Mesenteric fat pad (tissue), 1 donor: Measurements from ENCODE around the gene DPP10. TPM values are rescaled to one million over a fixed set of nuclear protein-coding genes. Genes with fewer than 3 reads are reported as not detected.

Experiments
- DNase-seq: peaks from one replicate; pipeline ENCODE4 v3.0.0-alpha.2; 2020; ENCODE audit warnings: low spot score
- total RNA-seq: library from RNA; stranded (reverse); fragmentation: NEBNext Ultra II Directional; extraction: Animal tissue kit (Norgen Biotek cat#: 25700); gene quantifications from one replicate; pipeline ENCODE4 v1.2.1, GENCODE V29; 2021
- donor health status: DM: yes; HTN: yes; CAD: no.

Gene DPP10
- total RNA-seq, 1 donor from 2014 or later = not detected

DNA sequence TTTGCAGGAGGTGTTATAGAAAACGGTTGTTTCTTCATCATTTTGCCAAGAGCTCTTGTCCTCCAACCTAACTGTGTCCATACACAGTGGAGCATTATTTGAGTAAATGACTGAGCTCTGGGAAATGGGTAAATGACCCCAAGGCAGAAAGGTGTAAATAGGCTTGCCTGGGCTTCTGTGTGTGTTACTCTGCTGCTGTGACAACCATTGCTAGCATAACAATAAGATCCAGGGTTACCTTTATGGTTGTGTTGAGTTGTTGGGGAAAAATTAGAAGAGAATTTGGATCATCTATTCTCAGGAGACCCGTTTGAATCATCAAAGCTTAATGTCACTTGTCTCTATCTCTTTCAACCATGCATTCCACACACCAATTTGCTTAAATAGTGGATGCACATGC lies 672.7 kb downstream of the DPP10 start:
- DNase-seq = no peak

DNA sequence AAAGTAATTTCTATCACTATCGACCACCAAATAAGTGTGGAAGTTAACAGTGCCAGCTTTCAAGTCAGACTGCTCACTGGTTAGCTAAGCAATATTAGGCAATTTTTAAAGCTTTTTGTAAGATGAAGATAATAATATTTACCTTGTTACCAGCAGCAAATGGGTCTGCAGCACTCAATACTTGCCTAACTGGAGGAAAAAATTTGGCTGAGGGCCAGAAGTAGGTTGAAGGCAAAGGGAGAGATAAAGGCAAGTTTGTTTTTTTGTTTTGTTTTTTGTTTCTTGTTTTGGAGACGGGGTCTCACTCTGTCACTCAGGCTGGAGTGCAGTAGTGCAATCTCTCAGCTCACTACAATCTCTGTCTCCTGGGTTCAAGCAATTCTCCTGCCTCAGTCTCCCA lies 675.9 kb downstream of the DPP10 start:
- DNase-seq = no peak

DNA sequence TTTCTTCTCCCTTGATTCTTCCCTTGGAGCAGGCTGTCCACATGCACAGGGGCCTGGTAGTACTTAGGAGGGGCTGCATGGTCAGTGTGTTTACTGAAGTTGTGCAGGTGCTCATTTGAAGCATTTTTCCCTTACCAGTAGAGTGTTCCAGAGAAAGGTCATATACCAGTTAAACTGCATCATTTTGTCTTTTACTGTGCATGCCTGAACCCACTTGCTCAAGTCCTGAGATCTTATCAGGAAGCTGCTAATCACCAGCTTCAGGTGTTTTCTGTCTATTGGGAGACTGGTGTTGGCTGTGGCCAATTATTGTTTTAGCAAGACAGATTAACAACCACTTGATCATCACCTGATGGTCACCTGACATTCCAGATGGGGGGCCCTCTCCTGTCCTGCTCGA lies 676.6 kb downstream of the DPP10 start:
- DNase-seq = no peak

DNA sequence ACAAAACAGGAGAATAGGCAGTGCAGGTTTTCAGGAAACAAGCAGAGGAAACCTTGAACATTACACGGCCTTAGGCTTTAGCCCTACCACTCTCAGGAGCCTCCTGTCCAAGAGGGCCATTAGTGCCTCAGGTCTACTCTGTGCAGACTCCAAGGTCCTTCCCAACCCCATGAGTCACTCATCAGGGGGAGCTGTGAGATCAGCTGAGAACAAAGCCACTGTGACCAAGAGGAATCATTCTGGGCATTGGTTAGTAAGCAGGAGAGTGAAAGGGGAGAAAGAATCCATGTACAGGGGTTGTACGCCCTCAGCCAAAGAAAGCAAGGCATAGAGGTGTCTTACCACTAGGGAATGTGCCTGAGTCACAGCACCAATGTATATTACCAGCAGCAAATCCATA lies 680.3 kb downstream of the DPP10 start:
- DNase-seq = no peak

DNA sequence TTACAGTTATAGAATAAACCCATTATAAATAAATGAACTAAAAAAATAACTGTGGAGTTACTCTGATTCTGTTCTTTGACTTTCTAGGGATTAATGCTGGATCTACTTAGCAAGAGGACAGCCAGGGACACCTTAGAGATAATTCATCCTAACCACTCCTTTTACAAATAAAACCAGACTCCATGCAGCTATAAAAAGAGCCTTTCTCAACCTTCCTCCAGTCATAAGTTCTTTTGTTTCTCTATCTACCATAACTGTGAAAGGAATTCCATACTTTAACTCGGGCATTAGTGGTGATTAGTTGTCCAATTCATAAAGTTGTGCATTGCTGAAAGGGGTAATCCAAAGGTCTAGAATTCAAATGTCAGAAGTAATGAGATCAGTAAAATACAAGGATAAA lies 682.4 kb downstream of the DPP10 start:
- DNase-seq = no peak

DNA sequence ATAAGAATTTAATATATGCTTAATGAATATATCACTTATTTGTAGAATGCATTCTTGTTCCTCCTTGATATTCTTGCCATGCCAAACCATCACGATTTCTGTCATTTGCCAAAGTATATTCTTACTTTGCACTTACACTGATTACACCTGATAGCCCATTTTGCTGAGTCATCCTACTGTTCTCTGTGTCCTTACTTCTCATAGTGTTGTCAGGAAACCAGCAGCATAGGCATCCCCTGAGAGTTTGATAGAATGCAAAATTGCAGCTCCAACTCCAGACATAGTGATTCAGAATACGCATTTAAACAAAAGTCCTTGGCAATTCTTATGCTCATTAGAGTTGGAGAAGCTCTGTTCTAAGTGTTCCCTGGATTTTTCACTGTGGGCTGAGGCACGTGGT lies 687.1 kb downstream of the DPP10 start:
- DNase-seq = no peak

DNA sequence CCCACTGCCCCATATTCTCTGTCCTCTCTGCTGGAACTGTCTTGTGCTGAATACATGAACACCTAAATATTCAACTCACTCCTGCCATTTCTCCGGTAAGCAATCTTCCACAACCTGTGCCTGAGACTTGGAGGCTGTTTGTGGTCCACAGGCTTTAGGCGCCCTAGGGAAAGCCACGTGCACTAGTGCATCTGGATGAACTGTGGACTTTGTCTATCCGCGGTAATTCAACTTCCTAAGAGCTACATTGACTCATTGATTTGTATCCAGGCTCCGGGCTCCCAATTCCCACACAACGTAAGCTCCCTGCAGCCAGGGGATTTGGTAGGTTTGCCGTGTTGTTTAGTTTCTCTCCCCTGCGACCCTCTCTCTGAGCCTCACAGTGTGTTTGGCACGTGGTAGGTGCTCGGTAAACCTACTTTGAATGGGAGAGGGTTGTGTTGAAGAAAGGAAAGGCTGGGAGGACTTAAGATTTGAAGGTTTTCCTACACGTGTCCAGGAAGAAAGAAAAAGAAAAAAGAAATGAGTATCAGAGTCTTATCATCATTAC lies 718.2 kb downstream of the DPP10 start:
- no peak for DNase-seq

DNA sequence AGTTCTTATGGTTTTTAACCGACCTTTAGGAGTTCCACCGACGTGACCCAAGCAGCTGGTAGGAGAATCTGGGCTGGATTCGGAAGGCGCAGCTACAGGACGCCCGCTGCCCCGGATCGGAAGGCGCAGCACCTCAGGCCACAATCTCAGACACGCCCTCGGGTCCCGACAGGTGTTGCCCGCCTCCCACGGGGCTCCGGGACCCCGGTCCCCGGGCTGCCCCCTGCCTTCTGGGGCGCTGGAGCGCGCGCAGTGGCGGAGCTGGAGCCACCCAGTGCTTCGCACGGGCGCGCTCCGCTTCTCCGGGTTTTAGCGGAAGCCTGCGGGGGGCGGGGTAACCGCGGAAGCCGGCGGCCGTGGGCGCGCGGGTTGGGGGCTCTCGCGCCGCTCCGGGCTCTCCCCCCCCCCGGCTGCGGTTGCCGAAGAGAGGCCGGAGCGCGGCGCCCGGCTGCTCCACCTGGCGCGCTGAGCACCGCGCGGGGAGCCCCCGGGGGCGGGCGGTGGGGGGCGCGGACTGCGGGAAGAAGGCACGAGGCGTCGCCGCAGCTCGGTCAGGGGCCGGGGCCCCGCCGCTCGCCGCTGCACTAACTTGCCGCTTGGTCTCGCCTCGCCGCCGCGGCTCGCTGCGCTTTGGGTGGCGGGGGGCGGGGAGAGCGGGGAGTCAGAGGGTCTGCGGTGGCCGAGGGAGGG lies 718.8 kb downstream of the DPP10 start:
- DNase-seq = no peak

DNA sequence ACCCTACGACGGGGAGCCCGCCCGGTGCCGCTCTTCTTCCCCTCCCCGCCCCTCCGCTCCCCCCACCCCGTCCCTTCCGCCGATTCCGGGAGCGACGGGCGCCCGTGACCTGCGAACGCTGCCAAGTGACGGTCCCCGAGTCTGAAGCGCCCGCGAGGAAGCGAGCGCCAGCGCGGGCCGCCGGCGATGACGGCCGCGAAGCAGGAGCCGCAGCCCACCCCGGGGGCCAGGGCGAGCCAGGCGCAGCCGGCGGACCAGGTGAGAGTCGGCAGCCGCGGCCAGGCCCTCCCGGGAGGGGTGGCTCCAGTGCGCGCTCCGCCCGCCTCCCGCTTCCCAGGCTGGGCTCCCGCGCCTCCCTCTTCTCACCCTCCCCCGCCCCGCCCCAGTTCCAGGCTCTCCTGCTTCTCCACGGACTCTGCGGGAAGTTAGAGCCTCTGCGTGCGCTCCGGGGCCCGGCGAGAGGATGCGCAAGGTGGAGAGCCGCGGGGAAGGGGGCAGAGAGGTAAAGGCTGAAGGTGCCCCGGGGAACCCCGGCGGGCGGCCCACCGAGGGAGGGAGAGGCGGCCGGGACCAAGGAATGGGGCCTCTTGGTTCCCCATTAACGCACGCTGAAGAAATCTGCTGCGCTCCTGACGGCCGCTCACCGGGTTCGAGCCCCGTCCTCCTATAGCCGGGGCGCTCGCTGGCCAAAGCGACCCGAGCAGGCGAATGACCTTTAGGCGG lies 719.5 kb downstream of the DPP10 start:
- DNase-seq = no peak

DNA sequence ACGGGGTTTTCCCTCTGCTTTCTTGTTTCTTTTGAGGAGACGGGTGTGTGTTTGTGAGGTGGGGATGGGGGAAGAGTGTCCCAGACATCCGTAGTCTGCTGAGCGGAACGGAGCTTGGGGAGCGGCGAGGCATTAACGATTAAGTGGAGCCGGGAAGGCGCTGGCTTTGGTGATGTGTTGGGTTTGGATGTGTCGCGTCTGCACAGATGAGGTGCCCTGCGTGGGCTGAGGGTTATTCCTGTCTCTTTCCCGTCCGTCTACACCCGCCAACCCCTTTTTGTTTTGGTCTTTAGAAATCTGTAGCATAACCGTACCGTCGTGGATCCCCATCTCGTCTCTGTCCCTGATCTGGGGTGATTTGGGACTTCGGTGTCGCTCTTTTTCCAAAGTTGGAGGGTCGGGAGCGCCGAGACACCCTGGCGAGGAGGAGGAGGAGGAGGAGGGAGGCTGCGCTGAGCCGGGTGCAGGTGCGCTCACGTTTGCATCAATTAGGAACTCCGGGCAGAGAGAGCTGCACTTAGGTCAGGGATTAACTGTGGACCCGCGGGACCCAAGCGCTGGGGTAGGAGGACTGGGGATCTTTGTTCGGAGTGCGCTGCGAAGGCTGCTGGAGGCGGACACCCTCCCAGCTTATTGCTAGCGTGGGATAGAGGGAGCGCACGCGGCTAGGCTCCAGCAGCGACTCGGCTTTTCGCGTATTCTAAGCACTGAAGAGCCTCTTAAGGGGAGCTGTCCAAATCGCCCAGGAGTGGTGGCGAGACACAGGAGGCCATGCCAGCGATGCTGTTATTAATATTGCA lies 720.3 kb downstream of the DPP10 start:
- DNase-seq = no peak

DNA sequence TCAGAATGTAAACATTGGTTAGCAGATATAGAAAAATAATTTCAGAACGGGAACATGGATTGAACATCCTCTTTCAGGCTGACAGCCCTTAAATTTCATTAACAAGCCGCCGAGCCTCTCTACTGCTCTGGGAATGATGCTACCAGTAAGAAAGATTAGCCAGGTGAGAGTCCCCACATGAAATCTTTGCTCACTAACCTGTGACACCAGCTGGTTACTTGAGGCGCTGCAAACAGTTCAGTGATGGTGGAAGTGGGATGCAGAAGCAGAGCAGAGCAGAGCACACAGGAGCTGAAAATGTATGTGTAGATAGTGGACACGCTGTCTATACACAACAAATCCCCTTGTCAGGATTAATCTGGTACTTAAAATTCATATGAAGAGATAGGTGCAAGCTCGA lies 721.1 kb downstream of the DPP10 start:
- DNase-seq = no peak

DNA sequence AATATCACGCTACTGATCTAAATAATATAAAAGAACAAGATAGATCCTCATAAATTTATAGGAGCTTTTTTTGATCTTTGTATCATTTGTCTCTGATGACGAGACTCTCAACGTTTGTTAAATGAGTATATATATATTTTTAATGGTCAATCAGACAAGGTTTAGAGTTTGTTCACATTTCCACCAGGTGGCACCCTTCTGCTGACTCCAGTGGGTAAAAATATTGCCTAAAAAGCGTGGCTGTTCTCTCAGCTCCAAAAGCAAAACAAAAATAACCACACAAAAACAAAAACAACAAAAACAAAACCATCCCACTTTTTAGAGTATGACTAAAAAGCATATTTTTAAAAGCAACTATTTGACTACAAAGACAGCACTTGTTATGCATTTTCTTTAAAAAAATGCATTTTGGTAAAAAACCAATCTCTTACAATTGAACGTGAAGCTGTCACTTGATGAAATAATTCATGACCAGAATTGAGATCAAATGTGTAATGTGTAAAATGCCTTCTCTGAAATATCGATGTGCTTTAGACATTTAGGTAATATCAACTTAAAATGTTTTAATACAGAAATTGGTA lies 723.2 kb downstream of the DPP10 start:
- DNase-seq = no peak

DNA sequence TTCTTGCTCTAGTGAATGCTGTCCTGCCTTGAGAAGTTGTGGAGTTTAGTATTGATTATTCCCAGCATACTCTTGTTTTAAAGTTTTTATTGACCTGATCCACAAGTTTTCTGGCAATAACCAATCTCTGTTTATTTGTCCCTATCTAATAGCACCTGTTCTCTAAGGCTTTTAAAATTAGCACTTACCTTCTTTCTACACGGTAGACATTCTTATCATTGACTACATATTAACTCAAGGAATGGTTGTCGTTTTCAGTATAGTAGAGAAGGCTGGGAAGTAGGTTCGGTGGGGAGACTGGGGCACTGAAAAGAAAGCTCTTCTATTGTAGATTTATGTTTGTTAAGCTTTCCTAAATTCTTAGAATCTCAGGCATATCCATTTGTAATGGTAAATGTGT lies 726.0 kb downstream of the DPP10 start:
- no peak for DNase-seq

DNA sequence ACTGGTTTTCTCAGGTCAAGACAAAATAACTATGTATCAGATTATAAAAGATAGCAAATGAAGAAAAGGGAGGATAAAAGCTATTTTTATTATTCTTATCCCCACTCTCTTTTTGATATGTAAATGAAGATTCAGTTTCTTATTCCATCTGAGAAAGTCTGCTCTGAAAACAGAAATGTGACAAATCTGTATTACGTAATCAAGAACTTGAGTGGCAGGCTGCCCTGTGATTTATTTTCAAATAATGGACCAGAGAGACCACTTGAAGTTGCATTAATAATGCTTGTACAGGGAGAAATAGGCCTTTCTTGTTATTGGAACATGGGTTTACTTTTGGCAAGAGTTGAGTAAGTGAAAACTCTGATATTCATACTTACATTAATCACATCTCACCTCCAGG lies 727.4 kb downstream of the DPP10 start:
- no peak for DNase-seq

DNA sequence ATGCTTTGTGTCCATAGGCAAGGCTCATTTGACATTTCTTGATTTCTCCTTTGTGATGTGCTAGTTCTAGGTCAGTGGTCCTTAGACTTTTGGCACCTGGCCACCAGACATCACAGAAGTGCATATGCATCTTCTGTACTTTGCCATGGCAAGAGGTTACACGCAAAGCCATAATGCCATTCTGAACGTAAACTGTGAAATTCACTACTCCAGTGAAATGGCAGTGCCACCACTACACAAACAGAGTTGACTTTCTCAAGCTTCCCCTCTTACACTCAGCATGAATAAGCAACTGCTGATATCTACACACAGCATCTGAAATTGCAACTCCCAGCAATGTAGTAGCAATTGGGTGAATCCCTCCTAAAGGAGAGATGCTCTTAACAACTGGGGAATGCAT lies 729.3 kb downstream of the DPP10 start:
- DNase-seq = no peak

DNA sequence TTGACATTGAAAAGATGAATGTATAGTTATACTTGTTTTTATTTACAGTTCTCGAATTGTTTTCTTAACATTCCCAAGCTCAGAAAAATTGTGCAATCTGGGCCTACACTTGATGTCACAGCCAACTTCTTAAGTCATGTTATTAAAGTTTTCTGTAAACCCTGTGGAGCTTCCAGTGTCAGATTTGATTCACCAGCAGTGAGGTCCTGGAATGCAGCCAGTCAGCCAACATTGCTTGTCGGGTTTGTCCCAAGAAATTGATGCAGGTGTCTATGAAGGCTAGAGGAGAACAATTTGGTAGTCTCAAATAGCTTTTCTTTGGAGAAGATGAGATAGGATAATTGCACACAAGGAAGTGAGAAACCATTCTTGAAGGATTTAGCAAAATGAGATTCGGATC lies 732.2 kb downstream of the DPP10 start:
- no peak for DNase-seq

DNA sequence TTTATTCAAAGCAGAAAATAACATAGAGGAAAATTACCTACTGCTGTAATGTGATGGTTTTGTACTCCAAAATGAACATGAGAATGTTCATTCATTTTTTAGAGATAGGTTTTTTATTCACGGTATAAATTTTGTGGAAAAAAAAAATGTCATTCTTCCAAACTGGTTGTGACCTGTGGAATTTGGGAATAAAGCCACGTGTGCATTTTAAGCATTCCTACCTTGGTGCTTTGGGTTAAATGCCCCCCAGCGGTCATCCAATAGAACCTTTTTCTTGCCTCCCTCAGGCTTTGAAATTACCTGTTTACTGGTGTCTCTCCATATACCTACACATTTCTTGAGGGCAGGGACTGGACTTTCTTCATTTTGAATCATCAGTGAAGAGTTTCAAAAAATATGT lies 740.7 kb downstream of the DPP10 start:
- DNase-seq = no peak

DNA sequence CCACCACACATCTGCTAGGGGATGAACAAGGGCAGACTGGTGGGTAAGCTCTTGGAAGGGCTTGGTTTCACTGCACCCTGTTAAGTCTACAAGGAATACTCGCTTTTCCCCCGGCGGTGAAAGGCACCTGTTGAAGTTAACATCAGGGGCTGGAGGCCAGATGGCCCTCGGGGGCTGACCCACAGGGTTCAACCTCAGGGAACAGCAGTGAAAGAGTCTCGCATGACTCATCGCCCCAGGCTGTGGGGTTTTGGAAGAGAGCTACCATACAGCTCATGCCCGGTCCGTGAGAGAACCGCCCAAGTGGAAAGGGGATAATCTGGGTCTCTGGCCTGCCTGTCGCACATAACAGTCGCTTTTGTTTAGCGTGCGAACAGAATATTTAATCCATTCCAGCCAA lies 748.0 kb downstream of the DPP10 start:
- DNase-seq = no peak

DNA sequence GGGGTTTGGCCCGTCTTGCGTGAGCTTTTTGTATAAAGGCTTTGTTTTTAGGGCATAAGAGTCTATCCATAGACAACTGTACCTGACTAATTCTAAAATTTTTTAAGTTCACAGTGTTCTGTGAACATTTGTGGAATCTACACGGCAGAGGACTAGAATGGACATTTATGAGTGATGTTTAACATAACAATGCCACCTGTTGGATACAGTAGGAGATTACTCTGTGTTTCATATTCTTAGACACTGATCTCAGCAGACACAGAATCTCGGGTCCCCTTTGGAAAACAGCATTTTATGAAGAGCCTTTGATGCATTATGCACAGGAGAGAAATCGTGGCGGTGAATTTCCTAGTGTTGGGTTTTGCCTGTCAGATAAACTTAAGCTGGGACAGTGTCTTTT lies 752.2 kb downstream of the DPP10 start:
- DNase-seq = no peak

DNA sequence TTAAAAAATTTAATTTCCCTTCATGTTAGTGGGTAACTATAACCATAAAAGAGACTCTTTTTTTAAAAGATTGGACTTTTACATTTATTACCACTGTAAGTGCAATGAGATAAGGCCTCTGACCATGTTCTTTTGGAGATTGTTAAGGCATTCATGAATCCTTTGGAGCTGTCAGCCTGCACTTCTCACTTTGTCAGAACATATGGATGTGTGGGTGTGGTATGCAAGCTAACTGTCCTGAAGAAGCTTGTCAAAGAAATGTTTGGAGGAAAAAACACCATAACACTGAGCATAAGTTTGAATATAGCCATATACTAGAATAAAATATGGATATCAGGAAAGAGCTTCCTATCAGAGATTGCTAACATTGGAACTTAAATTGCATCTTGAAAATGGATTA lies 754.1 kb downstream of the DPP10 start:
- no peak for DNase-seq

DNA sequence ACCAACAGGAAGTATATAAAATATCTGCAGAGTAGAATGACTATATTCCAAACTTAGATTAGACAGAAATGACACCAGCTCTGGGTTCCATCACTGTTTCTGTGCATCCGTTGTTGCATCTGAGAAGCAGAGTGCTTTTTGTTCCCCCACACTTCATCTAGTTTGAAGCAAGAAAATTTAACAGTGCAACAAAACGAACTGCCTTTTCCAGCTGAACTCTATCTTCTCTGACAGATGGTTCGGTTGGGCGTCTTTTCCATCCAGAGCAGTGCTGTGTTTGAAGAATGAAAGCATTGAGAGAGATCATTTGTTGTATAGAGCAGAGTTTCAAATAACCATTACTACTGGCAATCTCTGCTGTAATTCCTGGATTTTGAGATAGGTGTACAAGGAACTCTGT lies 757.5 kb downstream of the DPP10 start:
- DNase-seq = no peak

DNA sequence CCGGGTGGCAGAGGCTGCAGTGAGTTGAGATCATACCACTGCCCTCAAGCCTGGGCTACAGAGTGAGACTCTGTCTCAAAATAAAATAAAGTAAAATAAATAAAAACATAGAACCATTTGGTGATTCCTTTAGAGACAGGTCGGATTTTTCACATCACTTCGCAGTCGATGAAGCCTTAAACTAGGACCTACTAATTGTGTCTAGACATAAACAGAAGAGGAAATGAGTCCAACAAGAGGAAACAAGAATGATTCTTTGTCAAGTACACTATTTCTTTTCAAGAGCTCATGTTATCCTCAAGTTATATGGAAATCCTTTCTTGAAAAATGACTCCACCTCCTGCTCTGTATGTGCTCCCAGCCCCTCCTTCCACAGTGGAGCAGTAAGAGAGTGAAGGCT lies 758.9 kb downstream of the DPP10 start:
- no peak for DNase-seq
